PC-9 (cell line): ENCODE data around the gene PCDHGA8.

Source experiments
- EZH2 ChIP-seq: fragments of 200-600 bp; sonication (generic); IDR thresholded peaks from 2 replicates; pipeline ENCODE4 v1.8.0; 2017; ENCODE audit warnings: antibody characterized with exemption, low read depth
- TF ChIP-seq, protein P1 (sequence below): fragments of 200-600 bp; sonication (generic); conservative IDR thresholded peaks from 2 replicates; pipeline ENCODE4 v1.6.1; 2017; ENCODE audit warnings: mixed run types, antibody characterized with exemption, mild to moderate bottlenecking, moderate library complexity

DNA sequence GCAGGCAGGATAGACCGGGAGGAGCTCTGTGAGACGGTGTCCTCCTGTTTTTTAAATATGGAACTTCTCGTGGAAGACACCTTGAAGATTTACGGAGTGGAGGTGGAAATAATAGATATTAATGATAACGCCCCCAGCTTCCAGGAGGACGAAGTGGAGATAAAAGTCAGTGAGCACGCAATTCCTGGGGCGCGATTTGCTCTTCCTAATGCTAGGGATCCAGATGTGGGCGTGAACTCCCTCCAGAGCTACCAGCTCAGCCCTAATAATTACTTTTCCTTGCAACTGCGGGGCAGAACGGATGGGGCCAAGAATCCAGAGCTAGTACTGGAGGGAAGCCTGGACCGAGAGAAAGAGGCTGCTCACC is 29.0 kb downstream of the PCDHGA8 start:
- TF ChIP-seq, protein P1, sequence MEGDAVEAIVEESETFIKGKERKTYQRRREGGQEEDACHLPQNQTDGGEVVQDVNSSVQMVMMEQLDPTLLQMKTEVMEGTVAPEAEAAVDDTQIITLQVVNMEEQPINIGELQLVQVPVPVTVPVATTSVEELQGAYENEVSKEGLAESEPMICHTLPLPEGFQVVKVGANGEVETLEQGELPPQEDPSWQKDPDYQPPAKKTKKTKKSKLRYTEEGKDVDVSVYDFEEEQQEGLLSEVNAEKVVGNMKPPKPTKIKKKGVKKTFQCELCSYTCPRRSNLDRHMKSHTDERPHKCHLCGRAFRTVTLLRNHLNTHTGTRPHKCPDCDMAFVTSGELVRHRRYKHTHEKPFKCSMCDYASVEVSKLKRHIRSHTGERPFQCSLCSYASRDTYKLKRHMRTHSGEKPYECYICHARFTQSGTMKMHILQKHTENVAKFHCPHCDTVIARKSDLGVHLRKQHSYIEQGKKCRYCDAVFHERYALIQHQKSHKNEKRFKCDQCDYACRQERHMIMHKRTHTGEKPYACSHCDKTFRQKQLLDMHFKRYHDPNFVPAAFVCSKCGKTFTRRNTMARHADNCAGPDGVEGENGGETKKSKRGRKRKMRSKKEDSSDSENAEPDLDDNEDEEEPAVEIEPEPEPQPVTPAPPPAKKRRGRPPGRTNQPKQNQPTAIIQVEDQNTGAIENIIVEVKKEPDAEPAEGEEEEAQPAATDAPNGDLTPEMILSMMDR: no peak
- no peak for TF ChIP-seq EZH2
